Endothelial cell of umbilical vein (primary cell): Measurements from ENCODE around the gene CCDC18.

Source experiments
- CTCF ChIP-seq, 2 donors: IDR thresholded peaks; 1 replicate in 1 of 2; 2 replicates in 1 of 2; pipeline ENCODE4 v1.5.1; 2011; ENCODE audit warnings: low read length in 2 of 2, mild to moderate bottlenecking in 2 of 2, moderate library complexity in 2 of 2, control low read depth in 1 of 2, inconsistent platforms in 1 of 2, low read depth in 1 of 2; ENCODE audit not compliant: insufficient read depth in 1 of 2; ENCODE audit errors: extremely low read depth in 1 of 2
- EZH2 ChIP-seq: IDR thresholded peaks from 2 replicates; pipeline ENCODE4 v1.6.1; 2012; ENCODE audit warnings: borderline replicate concordance, low read depth, mild to moderate bottlenecking, moderate library complexity, low read length, inconsistent platforms; ENCODE audit not compliant: severe bottlenecking
- FOS ChIP-seq: IDR thresholded peaks from 2 replicates; pipeline ENCODE4 v1.6.1; 2011; ENCODE audit warnings: mild to moderate bottlenecking, low read length, moderate library complexity, borderline replicate concordance; ENCODE audit not compliant: insufficient read depth
- GATA2 ChIP-seq: IDR thresholded peaks from 2 replicates; pipeline ENCODE4 v1.7.0; 2011; ENCODE audit warnings: low read depth, mild to moderate bottlenecking, moderate library complexity, mixed read lengths, low read length; ENCODE audit not compliant: insufficient read length, insufficient read depth
- JUN ChIP-seq: IDR thresholded peaks from 2 replicates; pipeline ENCODE4 v1.6.1; 2011; ENCODE audit warnings: borderline replicate concordance, low read depth; ENCODE audit not compliant: insufficient read length, insufficient read depth
- MAX ChIP-seq: IDR thresholded peaks from 2 replicates; pipeline ENCODE4 v1.6.1; 2011; ENCODE audit not compliant: insufficient read depth, insufficient read length
- MYC ChIP-seq: IDR thresholded peaks from one replicate; pipeline ENCODE4 v1.6.1; 2011; ENCODE audit warnings: mild to moderate bottlenecking, low read depth, low read length
- POLR2A ChIP-seq: IDR thresholded peaks from 2 replicates; pipeline ENCODE4 v1.6.1; 2012; ENCODE audit warnings: low read depth, mild to moderate bottlenecking, control low read depth, low read length
- POLR2AphosphoS5 ChIP-seq: IDR thresholded peaks from 2 replicates; pipeline ENCODE4 v1.6.1; 2012; ENCODE audit warnings: low read depth, mild to moderate bottlenecking, control low read depth, low read length, moderate library complexity; ENCODE audit not compliant: insufficient read depth

- TF ChIP-seq CTCF (IDR thresholded peaks at IDR 0.05; ENCODE audit: extremely low read depth in 1 of 2, insufficient read depth in 1 of 2, low read depth in 1 of 2, low read length in 2 of 2) (no peak), POLR2AphosphoS5 (no peak), EZH2 (no peak), POLR2A (no peak), FOS (no peak), GATA2 (no peak), MAX (no peak), JUN (no peak), MYC (no peak)
Observed at GRCh38 chr1:93178418-93178817, 2.1 kb upstream of the CCDC18 start.
